Left kidney (tissue), 2 donors: Measurements from ENCODE around the gene STX4. TPM values are rescaled to one million over a fixed set of nuclear protein-coding genes. Genes with fewer than 3 reads are reported as not detected.

Experiments used
- DNase-seq: peaks from one replicate; pipeline ENCODE4 v3.0.0-alpha.2; 2013
- polyA plus RNA-seq: library from polyadenylated mRNA; unstranded; fragments of 120-200 nt; gene quantifications from one replicate; pipeline ENCODE4 v1.2.1, GENCODE V29; 2013; ENCODE audit not compliant: insufficient read length

The STX4 gene
- polyA plus RNA-seq, 1 donor = 38.6 TPM

DNA sequence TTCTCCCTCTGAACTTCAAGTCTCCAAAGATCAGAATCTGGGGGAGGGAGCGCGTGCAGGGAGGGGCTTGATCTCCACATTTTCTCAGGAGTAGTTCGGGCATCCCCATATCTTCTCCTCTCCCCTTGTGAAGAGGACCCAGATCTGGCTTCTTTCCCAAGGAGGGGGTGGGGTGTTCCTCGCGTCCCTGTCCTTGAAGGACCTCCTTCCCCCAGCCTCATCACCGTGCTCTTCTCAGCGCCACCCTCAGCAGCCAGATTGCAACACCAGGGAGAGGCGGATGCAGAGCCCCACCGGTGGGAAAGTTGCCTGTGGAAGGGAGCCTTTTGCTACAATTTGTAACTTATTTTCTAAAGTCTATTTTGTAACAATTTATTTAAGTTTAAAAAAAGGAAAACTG lies 49.7 kb downstream of the STX4 start:
- no peak for DNase-seq

DNA sequence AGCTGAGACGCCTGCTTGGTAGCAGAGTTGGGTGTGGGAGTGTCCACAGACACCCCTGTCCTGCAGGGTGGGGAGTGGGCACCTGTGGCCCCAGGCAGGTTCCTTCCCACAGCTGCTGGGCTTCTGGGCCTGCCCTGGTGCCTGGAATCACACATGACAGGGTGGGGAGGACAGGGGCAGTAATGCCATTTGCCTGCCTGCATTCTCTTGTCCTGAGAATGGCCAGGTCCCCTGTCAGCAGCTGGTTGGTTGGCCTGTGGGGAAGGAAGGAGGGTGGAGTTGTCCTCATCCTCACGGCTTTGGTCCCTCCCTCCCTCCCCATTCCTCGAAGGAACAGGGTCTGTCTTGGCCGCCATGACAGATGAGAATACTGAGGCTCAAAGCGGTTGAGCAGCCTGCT lies 50.2 kb downstream of the STX4 start:
- no peak for DNase-seq

DNA sequence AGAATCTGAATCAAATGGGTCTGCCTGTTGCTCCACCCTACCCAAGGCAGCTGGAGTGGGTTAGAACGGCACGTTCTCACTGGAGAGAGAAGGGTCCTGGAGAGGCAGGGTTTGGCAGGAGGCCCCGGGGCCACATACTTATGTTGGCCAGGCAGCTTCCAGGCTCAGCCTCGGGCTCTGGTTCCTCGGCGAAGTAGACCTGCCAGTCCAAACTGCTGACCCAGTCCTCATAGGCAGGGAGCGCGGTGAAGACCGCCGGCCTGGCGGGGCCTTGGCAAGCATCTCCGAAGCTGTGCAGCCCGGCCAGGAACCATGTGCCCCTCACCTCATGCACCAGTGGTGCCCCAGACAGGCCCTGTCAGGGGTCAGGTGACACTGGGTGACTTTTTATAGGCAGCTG lies 50.6 kb downstream of the STX4 start:
- DNase-seq = no peak

- DNase-seq = no peak
These were observed 51.4 kb downstream of the STX4 start for GRCh38 chr16:31084584-31085302.

- no peak for DNase-seq
These were observed 52.1 kb downstream of the STX4 start for GRCh38 chr16:31085411-31085810.

DNA sequence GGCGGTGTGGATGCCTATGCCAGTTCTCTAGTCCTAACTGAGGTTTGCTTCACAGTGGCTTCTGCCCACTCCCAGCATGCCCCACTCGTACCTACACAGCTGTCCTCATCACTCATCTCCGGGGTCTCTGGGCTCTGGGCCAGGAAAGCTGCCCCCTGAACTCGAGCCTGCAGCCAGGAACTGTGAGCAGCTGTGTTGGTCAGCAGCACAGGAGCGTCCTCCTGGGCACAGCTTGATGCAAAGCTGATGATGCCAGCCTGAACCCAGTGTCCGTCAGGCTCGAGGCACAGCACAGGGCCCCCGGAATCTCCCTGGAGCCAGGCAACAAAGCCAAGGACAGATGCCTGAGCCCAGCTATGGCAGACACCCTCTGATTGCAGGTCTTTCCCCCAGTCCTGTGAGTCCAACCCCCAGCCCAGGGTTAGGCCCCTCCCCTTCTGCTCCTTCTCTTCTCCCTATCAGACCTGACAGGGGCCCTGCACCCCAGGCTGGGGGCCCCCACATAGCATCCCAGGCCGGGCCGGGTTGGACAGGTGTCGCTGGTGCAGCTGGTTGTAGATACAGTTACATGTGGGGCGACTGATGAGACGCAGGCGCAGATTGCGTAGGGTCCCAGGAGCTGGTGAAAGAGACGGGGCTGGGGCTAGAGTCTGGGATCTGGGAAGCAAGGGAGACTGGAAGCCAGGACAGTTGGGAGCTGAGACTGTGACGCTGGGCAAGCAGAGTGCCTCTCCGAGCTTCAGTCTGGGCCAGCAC lies 52.7 kb downstream of the STX4 start:
- no peak for DNase-seq

GRCh38 chr16:31086629-31086906 lies 53.2 kb downstream of the STX4 start:
- DNase-seq = no peak

DNA sequence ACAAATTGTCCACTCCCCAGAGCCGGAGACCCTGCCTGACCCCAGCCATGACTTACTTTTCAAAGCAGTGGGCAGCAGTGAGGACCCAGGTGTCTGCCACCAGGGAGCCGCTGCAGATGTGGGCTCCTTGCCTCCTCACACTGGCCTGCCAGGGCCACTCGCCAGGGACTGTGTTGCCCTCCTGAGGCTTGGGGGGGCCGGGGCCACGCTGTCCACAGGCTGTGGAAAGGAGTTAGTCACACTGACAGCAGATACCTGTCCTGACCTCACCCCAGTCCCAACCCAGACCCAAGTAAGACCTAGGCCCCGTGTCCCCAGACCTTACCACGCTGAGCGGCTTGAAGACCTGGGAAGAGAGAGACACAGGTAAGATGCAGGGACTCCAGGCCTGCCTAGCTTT lies 54.1 kb downstream of the STX4 start:
- no peak for DNase-seq

DNA sequence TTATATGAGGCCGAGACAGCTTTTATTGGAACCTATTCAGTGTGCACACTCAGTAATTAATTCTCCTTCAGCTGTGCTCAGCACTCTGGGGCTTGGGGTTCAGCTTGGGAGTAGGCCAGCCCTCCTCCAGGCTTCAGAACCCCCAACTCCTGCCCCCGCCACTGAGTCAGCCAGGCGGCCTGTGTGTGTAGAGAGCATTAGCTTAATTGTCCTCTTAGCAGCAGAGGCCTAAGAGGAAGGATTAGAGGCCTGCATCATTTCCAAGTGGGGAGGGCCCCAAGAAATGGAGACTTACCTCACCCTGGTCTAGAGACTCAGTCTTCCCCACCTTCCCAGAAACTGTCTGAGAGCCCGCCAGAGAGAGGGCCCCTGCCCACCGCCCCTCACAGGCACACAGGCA lies 54.6 kb downstream of the STX4 start:
- no peak for DNase-seq

DNA sequence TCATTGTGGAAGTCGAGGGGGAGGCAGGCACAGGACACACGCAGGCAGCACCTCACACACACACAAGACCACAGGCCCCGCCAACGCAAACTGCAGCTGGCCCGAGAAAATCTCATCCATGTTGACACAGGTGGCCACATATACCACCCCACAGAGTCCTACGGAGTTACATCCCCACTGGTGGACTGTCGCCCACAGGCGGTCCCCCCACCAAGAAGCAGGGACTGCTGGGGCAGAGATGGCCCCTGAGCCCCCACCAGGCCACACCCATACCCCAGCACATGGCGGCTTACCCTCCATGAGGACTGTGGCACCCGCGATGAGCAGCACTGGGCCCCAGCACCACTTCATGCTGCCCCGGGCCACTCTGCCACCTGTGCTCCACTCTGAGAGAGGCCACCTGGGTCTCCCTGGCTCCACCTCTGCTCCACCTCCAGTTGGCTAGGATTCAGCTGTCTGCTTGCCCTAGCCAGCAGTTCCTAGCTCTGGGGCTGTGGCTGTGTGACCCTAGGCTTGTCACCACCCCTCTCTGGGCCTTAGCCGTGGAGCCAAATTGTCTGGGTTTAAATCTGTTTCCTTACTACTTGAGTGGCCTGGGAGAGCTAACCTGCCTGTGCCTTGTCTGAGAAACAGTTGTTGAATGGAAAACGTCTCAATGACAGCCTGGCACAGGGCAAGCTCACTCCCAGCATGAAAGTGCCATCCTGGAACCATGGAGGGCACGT lies 55.3 kb downstream of the STX4 start, which contains the start of gene PRSS53:
Gene PRSS53 (minus strand): TSS at position 485 of the 725 bp plus-strand sequence. CDS start 134 bp downstream, at position 351.
- no peak for DNase-seq

GRCh38 chr16:31089199-31089598 lies 55.8 kb downstream of the STX4 start:
- no peak for DNase-seq

Other genes with a start within 250 kb of the STX4 start
- gene ZNF629, start 246.4 kb upstream of the STX4 start, polyA plus RNA-seq = 27.6 TPM
- gene BCL7C, start 139.5 kb upstream of the STX4 start, polyA plus RNA-seq = 35.0 TPM
- gene CTF1, start 136.9 kb upstream of the STX4 start, polyA plus RNA-seq = 6.4 TPM
- 16.9 TPM for gene FBXL19, start 110.0 kb upstream of the STX4 start, polyA plus RNA-seq
- gene ORAI3, start 84.5 kb upstream of the STX4 start, polyA plus RNA-seq = 17.2 TPM
- gene SETD1A, start 75.8 kb upstream of the STX4 start, polyA plus RNA-seq = 17.6 TPM
- 6.7 TPM for gene HSD3B7, start 48.4 kb upstream of the STX4 start, polyA plus RNA-seq
- 2.5 TPM for gene STX1B, start 22.9 kb upstream of the STX4 start, polyA plus RNA-seq
- 5.1 TPM for gene ZNF668, start 40.7 kb downstream of the STX4 start, polyA plus RNA-seq
- 10.3 TPM for gene ZNF646, start 40.9 kb downstream of the STX4 start, polyA plus RNA-seq
- 1.3 TPM for gene PRSS53, start 55.4 kb downstream of the STX4 start, polyA plus RNA-seq
- gene VKORC1, start 61.2 kb downstream of the STX4 start, polyA plus RNA-seq = 58.1 TPM
- gene BCKDK, start 74.8 kb downstream of the STX4 start, polyA plus RNA-seq = 33.6 TPM
- 73.8 TPM for gene KAT8, start 84.1 kb downstream of the STX4 start, polyA plus RNA-seq
- 54.4 TPM for gene PRSS8, start 102.2 kb downstream of the STX4 start, polyA plus RNA-seq
- gene PRSS36, start 116.5 kb downstream of the STX4 start, polyA plus RNA-seq = 0.67 TPM
- gene FUS, start 146.6 kb downstream of the STX4 start, polyA plus RNA-seq = 928 TPM
- gene PYCARD, start 169.2 kb downstream of the STX4 start, polyA plus RNA-seq = 7.3 TPM
- gene TRIM72, start 180.6 kb downstream of the STX4 start, polyA plus RNA-seq = 0.17 TPM
- not detected for gene PYDC1, start 183.6 kb downstream of the STX4 start, polyA plus RNA-seq
- 1.5 TPM for gene ITGAM, start 226.4 kb downstream of the STX4 start, polyA plus RNA-seq